ENCODE measurements around the gene PCP4L1.

PCP4L1 gene

GRCh38 chr1:161258439-161259344 is at the start of gene PCP4L1:
PCP4L1 (plus strand) TSS chr1:161258745; CDS start chr1:161258975, 230 bp downstream.
- DNase-seq (ENCODE audit: low read depth) = peak; percentile 71
- peak within 1 kb of the TSS; percentile 40 for H3K4me3 ChIP-seq (ENCODE audit: low read length)
- TF ChIP-seq CTCF (IDR thresholded peaks at IDR 0.05; ENCODE audit: insufficient read depth, low read depth, low read length, missing control alignments) = no peak

DNA sequence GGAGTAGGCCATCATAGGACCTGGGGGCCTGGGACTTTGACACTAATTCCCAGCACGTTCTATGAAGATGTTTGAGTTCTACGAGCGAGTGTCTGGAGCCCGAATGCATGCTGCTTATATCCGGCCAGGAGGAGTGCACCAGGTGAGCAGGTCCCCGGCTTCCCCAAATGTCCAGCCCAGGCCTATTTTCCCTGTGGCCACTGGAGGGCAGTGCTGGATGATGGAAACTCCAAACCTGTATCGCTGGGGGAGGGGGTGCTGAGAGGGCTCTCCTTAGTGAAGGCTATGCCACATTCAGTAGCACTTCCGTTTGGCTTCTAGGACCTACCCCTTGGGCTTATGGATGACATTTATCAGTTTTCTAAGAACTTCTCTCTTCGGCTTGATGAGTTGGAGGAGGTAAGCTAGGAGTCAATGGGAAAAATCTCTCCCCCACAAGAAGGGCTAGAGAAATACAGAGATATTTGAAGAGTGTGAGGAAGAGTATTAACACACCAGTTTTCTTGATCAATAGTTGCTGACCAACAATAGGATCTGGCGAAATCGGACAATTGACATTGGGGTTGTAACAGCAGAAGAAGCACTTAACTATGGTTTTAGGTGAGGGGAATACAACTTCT is 48.6 kb upstream of the PCP4L1 start:
- peak; percentile 76 for DNase-seq (ENCODE audit: low read depth)
- TF ChIP-seq CTCF (IDR thresholded peaks at IDR 0.05; ENCODE audit: insufficient read depth, low read depth, low read length, missing control alignments) = peak; percentile 91
- H3K4me3 ChIP-seq (ENCODE audit: low read length) = no peak overlapping the region

DNA sequence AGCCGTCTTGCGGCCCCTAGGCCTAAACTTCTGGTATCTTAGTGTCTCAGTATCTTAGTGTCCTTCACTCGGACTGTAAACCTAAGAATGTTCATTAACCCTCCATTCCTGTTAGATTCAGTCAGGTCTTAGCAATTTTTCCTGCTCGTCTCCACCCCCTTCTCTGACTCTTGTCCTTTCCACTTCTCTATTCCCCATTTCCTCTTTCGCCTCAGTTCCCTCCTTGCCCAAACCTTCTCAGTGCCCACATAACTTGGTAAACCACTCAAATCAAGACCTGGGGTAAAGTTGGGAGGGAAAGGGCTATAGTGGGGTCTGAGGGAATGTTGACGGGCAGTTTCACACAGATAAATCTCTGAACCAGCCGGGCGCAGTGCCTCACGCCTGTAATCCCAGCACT is 44.2 kb upstream of the PCP4L1 start:
- TF ChIP-seq CTCF (IDR thresholded peaks at IDR 0.05; ENCODE audit: insufficient read depth, low read depth, low read length, missing control alignments) = no peak
- no peak overlapping the region for H3K4me3 ChIP-seq (ENCODE audit: low read length)

DNA sequence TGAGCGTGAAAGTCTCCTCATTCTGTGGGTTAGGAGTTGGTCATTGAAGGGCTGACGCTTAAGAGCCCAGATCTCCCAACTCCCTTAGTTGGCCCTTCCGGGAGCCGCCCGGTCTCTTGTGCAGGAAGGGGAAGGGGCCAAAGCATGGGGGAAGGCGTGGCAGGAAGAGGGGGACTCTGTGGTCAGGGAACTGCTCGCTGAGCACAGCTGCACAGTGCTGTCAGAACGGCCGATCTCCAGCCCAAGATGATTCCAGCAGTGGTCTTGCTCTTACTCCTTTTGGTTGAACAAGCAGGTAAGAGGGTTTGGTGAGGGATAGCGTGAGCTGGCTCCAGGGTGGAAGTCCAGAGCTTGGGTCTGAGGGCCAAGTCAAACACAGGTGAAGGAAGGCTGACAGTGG is 43.5 kb upstream of the PCP4L1 start, which contains the start of gene FCER1G:
Gene FCER1G, plus strand, starts transcription at position 220 of the 400 bp plus-strand sequence. Its CDS starts 27 bp downstream, at position 247.
- H3K4me3 ChIP-seq (ENCODE audit: low read length) = no peak within 1 kb of the TSS
- no peak for TF ChIP-seq CTCF (IDR thresholded peaks at IDR 0.05; ENCODE audit: insufficient read depth, low read depth, low read length, missing control alignments)

More for the DNA sequence above, 44.2 kb upstream of the PCP4L1 start:
- DNase-seq (ENCODE audit: low read depth) = no peak

DNA sequence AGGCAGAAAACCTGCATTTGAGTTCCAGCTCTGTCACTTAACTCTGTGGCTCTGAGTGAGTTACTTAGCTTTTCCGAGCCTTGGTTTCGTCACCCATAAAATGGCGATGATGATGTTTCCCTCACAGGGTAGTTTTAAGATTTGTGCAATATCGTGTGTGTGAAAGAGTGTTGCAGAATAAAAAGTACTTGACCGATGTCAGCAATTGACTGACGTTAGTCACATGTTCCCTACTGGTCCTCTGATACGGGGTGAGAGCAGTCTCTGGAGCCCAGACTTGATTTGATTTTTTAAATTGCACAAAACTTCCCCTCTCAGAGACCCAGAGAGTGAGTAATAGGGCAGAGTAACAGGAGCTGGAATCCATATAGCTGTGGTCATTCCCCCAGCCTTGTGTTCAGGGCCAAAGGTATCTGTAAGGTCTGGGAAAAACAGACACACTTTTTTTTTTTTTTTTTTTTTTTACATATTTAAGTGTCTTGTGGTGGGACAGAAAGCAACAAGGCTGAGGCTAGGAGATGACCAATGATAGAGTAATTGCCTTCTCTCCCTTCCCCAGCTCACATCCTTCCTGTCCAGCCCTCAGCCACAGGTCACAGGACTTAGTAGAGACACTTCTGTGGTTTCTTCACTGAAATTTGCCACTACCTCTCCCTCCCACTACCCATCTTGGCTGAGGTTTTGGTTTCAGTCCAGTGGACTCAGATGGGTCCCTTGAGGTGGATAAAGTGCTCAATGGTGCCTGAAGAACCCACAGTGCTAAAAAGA is 41.4 kb upstream of the PCP4L1 start:
- no peak for DNase-seq (ENCODE audit: low read depth)
- no peak overlapping the region for H3K4me3 ChIP-seq (ENCODE audit: low read length)
- TF ChIP-seq CTCF (IDR thresholded peaks at IDR 0.05; ENCODE audit: insufficient read depth, low read depth, low read length, missing control alignments) = no peak

More for the DNA sequence above, 43.5 kb upstream of the PCP4L1 start, which contains the start of gene FCER1G:
- DNase-seq (ENCODE audit: low read depth) = no peak

DNA sequence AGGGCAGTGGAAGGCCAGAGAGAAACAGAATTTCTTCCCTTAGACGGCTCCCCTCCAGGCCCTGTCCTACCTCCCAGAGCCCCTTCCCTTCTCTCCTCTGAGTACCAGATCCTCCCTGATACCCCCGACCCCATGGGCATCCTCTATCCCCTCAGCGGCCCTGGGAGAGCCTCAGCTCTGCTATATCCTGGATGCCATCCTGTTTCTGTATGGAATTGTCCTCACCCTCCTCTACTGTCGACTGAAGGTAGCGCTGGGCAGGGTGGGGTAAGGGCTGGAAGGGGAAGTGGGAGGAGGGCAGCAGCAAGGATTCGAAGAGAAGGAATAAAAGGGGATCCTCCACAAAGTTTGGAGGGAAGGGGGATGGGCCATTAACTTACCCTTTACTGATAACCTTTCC is 40.7 kb upstream of the PCP4L1 start:
- no peak overlapping the region for H3K4me3 ChIP-seq (ENCODE audit: low read length)
- no peak for DNase-seq (ENCODE audit: low read depth)
- no peak for TF ChIP-seq CTCF (IDR thresholded peaks at IDR 0.05; ENCODE audit: insufficient read depth, low read depth, low read length, missing control alignments)
